Natural killer cell (primary cell): ENCODE data around the gene IFT20. TPM values are rescaled to one million over a fixed set of nuclear protein-coding genes. Genes with fewer than 3 reads are reported as not detected.

Experiments used
- ATAC-seq, 3 donors: fragments of 150-1000 bp in 2 of 3; fragments of 200-7000 bp in 1 of 3; cut with Tn5 transposase; 1 replicate in 1 of 3; 2 replicates in 2 of 3; pipeline ENCODE4 v1.10.0; 2021; ENCODE audit warnings: mild to moderate bottlenecking in 2 of 3, moderate library complexity in 2 of 3
- DNase-seq, 2 donors: peaks; one replicate each; pipeline versions ENCODE4 v3.0.0 to v3.0.0-alpha.2; 2013 to 2021; ENCODE audit warnings: mixed read lengths in 1 of 2
- H3K27ac ChIP-seq: one replicate; pipeline ENCODE4 v1.5.1; 2013; ENCODE audit warnings: mild to moderate bottlenecking, low read length
- H3K27me3 ChIP-seq: one replicate; pipeline ENCODE4 v1.6.1; 2013; ENCODE audit warnings: low read length; ENCODE audit not compliant: control insufficient read depth, insufficient read depth
- H3K36me3 ChIP-seq: one replicate; pipeline ENCODE4 v1.6.1; 2013; ENCODE audit warnings: low read length; ENCODE audit not compliant: control insufficient read depth, insufficient read depth
- H3K4me1 ChIP-seq: one replicate; pipeline ENCODE4 v1.6.1; 2013; ENCODE audit warnings: low read length; ENCODE audit not compliant: control insufficient read depth, insufficient read depth
- H3K4me3 ChIP-seq: one replicate; pipeline ENCODE4 v1.5.1; 2013; ENCODE audit warnings: low read length
- H3K9me3 ChIP-seq: one replicate; pipeline ENCODE4 v1.6.1; 2013; ENCODE audit warnings: low read length; ENCODE audit not compliant: control insufficient read depth, insufficient read depth
- H3K27ac Mint-ChIP-seq, 2 donors: one replicate each; pipeline ENCODE4 v1.8.0; 2022; ENCODE audit warnings: mild to moderate bottlenecking in 2 of 2, mixed read lengths in 2 of 2, moderate library complexity in 1 of 2
- H3K27me3 Mint-ChIP-seq, 2 donors: one replicate each; pipeline ENCODE4 v1.8.0; 2022; ENCODE audit warnings: low read depth in 2 of 2, mixed read lengths in 2 of 2
- H3K36me3 Mint-ChIP-seq: one replicate; pipeline ENCODE4 v1.8.0; 2022; ENCODE audit warnings: mixed read lengths
- H3K4me1 Mint-ChIP-seq, 2 donors: one replicate each; pipeline ENCODE4 v1.8.0; 2022; ENCODE audit warnings: mixed read lengths in 2 of 2
- H3K4me3 Mint-ChIP-seq: one replicate; pipeline ENCODE4 v1.8.0; 2022; ENCODE audit warnings: mild to moderate bottlenecking, moderate library complexity, mixed read lengths
- H3K9me3 Mint-ChIP-seq, 2 donors: one replicate each; pipeline ENCODE4 v1.8.0; 2022; ENCODE audit warnings: mixed read lengths in 2 of 2
- WGBS: methylation state at CpG from one replicate; pipeline ENCODE4 v1.1.7; 2013; ENCODE audit warnings: missing lambda C conversion rate; ENCODE audit not compliant: insufficient coverage; 5-methylcytosine and 5-hydroxymethylcytosine counted together
- intact Hi-C: fragments of 100-400 bp; cut with micrococcal nuclease; formaldehyde crosslinking; loops from one replicate; pipeline ENCODE4 v1.14.2; 2022
- total RNA-seq, 4 donors: library from RNA; stranded (reverse); fragments of 120-200 nt in 1 of 4; gene quantifications; one replicate each; pipeline versions ENCODE4 v1.2.3 to v1.2.4, GENCODE V29; 2013 to 2022
- TF ChIP-seq, protein P1 (sequence below): fragments of 200-600 bp; IDR thresholded peaks from one replicate; pipeline ENCODE4 v1.8.0; 2022; ENCODE audit warnings: antibody characterized with exemption

Gene IFT20
- total RNA-seq, 3 donors from 2014 or later (not counting 1 experiment from before 2014, with no cell fraction given), result 50.0 to 109 (median 68.6) TPM

DNA sequence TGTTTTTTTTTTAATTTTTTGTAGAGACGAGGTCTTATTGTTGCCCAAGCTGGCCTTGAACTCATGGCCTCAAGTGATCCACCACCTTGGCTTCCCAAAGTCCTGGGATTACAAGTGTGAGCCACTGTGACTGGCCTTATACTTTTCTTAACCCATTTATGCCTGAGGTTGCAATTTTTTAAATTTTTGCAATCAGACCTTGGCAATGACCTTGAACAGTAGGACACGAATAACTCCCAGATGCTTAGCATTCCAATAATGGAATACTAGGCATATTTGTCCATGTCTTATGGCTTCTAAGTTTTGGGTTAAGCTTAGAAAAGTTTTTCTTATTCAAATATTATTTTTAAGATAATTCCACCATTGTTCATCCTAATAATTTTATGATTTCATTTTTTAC is 44.6 kb downstream of the IFT20 start:
- no peak overlapping the region for H3K4me3 ChIP-seq
- Mint-ChIP-seq H3K9me3 (no peaks in the 10 kb centered on the region), H3K27me3 (peaks cover 19 to 43% of the 10 kb centered on the region in 2 donors), H3K4me3 (no peak overlapping the region), H3K27ac (no peak overlapping the region), H3K36me3 (no peaks in the 10 kb centered on the region), H3K4me1 (no peaks in the 10 kb centered on the region)
- intact Hi-C loops, result no loop called here
- ATAC-seq (no peak), DNase-seq (no peak)
- H3K9me3 ChIP-seq, result no peaks in the 10 kb centered on the region
- H3K4me1 ChIP-seq, result no peaks in the 10 kb centered on the region
- 87% methylated on average over 2 of the region's 2 CpGs for WGBS
- no peaks in the 10 kb centered on the region for H3K36me3 ChIP-seq
- H3K27me3 ChIP-seq, result peaks cover 3% of the 10 kb centered on the region
- TF ChIP-seq, protein P1, sequence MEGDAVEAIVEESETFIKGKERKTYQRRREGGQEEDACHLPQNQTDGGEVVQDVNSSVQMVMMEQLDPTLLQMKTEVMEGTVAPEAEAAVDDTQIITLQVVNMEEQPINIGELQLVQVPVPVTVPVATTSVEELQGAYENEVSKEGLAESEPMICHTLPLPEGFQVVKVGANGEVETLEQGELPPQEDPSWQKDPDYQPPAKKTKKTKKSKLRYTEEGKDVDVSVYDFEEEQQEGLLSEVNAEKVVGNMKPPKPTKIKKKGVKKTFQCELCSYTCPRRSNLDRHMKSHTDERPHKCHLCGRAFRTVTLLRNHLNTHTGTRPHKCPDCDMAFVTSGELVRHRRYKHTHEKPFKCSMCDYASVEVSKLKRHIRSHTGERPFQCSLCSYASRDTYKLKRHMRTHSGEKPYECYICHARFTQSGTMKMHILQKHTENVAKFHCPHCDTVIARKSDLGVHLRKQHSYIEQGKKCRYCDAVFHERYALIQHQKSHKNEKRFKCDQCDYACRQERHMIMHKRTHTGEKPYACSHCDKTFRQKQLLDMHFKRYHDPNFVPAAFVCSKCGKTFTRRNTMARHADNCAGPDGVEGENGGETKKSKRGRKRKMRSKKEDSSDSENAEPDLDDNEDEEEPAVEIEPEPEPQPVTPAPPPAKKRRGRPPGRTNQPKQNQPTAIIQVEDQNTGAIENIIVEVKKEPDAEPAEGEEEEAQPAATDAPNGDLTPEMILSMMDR, result no peak
- no peak overlapping the region for H3K27ac ChIP-seq

DNA sequence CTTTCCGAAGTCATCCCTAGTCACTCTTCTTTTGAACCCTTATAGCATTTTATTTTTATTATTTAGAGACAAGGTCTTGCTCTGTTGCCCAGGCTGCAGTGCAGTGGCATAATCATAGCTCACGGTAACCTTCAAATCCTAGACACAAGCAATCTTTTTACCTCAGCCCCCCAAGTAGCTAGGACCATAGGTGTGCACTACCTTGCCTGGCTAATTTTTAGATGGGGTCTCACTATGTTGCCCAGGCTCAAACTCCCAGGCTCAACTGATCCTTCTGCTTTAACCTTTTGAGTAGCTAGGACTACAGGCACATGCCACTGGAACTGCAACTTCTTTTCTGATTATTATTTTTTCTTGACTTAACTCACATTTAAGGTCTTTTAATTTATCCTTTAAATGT is 49.3 kb downstream of the IFT20 start:
- H3K36me3 Mint-ChIP-seq, result no peaks in the 10 kb centered on the region
- no peaks in the 10 kb centered on the region for H3K9me3 Mint-ChIP-seq
- no peak for DNase-seq
- H3K27ac Mint-ChIP-seq, result no peak overlapping the region
- Histone ChIP-seq H3K9me3 (no peaks in the 10 kb centered on the region), H3K36me3 (no peaks in the 10 kb centered on the region), H3K4me3 (no peak overlapping the region), H3K27ac (no peak overlapping the region), H3K27me3 (no peaks in the 10 kb centered on the region), H3K4me1 (no peaks in the 10 kb centered on the region)
- WGBS, result 75% methylated on average over 2 of the region's 2 CpGs
- peaks cover 7 to 32% of the 10 kb centered on the region in 2 donors for H3K27me3 Mint-ChIP-seq
- H3K4me1 Mint-ChIP-seq, result no peaks in the 10 kb centered on the region
- TF ChIP-seq, protein P1, result no peak
- ATAC-seq, result no peak
- intact Hi-C loops, result no loop called here
- H3K4me3 Mint-ChIP-seq, result no peak overlapping the region

DNA sequence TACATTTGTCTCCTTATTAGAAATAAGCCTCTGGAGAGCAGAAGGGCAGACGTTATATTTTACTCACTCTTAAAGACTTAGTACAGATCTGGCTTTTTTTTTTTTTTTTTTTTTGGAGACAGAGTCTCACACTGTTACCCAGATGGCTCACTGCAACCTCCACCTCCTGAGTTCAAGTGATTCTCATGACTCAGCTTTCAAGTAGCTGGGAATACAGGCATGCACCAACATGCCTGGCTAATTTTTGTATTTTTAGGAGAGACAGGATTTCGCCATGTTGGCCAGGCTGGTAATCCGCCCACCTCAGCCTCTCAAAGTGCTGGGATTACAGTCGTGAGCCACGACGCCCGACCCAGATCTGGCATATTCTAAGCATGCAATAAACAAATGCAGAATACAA is 52.7 kb downstream of the IFT20 start:
- WGBS, result 93% methylated on average over 7 of the region's 7 CpGs
- no peaks in the 10 kb centered on the region for H3K9me3 ChIP-seq
- peaks cover 9% of the 10 kb centered on the region for H3K4me1 ChIP-seq
- Mint-ChIP-seq H3K27me3 (peaks cover 12 to 32% of the 10 kb centered on the region in 2 donors), H3K4me1 (peaks cover 8 to 10% of the 10 kb centered on the region in 2 donors), H3K4me3 (no peak overlapping the region), H3K9me3 (no peaks in the 10 kb centered on the region), H3K27ac (no peak overlapping the region), H3K36me3 (no peaks in the 10 kb centered on the region)
- TF ChIP-seq, protein P1, result no peak
- intact Hi-C loops, result no loop called here
- DNase-seq, result no peak
- ATAC-seq, result no peak
- H3K4me3 ChIP-seq, result no peak overlapping the region
- H3K36me3 ChIP-seq, result no peaks in the 10 kb centered on the region
- H3K27ac ChIP-seq, result no peak overlapping the region
- no peaks in the 10 kb centered on the region for H3K27me3 ChIP-seq

DNA sequence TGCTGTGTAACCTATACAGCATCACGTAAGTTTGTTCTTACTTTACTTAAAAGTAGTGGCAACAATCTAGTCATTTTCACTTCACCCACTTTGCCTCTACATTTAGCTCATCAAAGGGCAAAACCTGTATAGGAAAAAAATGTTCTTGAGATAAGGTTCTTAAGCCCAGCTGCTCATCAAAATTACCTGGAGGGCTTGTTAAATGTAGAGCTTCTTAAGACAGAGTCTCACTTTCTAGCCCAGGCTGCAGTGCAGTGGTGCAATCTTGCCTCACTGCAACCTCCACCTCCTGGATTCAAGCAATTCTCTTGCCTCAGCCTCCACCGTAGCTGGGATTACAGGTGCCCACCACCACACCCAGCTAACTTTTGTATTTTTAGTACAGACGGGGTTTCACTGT is 54.4 kb downstream of the IFT20 start:
- H3K27ac ChIP-seq, result no peak overlapping the region
- no peak for ATAC-seq
- no peaks in the 10 kb centered on the region for H3K36me3 Mint-ChIP-seq
- H3K4me3 ChIP-seq, result no peak overlapping the region
- no peak overlapping the region for H3K4me3 Mint-ChIP-seq
- TF ChIP-seq, protein P1, result no peak
- DNase-seq, result no peak
- peaks cover 12% of the 10 kb centered on the region for H3K4me1 ChIP-seq
- H3K27me3 ChIP-seq, result peaks cover 6% of the 10 kb centered on the region
- 89% methylated on average over 2 of the region's 3 CpGs for WGBS
- peaks cover 8 to 10% of the 10 kb centered on the region in 2 donors for H3K4me1 Mint-ChIP-seq
- no peaks in the 10 kb centered on the region for H3K36me3 ChIP-seq
- no peak overlapping the region for H3K27ac Mint-ChIP-seq
- no peaks in the 10 kb centered on the region for H3K9me3 Mint-ChIP-seq
- H3K9me3 ChIP-seq, result no peaks in the 10 kb centered on the region
- intact Hi-C loops, result no loop called here
- H3K27me3 Mint-ChIP-seq, result peaks cover 12 to 28% of the 10 kb centered on the region in 2 donors
